CD1c-positive myeloid dendritic cell (primary cell): ENCODE results near the gene RXFP3.
"Not testable (repeated sequence)": the region's sequence is repeated elsewhere in the genome, so short reads cannot be mapped to it uniquely, and the experiment has no call there.

Source experiments
- DNase-seq: peaks from one replicate; pipeline ENCODE4 v3.0.0-alpha.2; 2016; ENCODE audit errors: extremely low spot score

Gene RXFP3, protein sequence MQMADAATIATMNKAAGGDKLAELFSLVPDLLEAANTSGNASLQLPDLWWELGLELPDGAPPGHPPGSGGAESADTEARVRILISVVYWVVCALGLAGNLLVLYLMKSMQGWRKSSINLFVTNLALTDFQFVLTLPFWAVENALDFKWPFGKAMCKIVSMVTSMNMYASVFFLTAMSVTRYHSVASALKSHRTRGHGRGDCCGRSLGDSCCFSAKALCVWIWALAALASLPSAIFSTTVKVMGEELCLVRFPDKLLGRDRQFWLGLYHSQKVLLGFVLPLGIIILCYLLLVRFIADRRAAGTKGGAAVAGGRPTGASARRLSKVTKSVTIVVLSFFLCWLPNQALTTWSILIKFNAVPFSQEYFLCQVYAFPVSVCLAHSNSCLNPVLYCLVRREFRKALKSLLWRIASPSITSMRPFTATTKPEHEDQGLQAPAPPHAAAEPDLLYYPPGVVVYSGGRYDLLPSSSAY

GRCh38 chr5:33936381-33937016 lies at the start of gene RXFP3:
TSS of gene RXFP3 (plus strand) at chr5:33936386. CDS start at chr5:33936741, 355 bp downstream.
- no peak for DNase-seq

- DNase-seq = no peak
These were observed 48.9 kb upstream of the RXFP3 start for GRCh38 chr5:33887268-33887667.

DNA sequence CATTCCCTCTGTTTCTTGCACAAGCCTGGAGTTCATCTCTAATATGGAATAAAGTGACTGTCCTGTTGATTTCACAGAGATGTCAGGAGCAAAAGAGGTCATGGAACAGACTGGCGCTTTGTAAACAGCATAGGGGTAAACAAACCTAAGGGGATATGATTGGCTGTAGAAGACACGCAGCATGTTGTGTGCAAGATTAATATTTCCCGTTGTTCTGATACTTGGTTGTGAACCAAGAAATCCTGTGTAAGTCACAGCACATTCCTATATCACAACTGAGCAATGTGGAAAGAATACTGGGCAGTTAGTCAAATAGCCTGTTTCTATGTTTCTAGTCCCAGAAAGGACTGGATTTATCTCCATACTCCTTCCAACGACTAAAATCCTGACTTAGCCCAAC lies 47.6 kb upstream of the RXFP3 start:
- no peak for DNase-seq

DNA sequence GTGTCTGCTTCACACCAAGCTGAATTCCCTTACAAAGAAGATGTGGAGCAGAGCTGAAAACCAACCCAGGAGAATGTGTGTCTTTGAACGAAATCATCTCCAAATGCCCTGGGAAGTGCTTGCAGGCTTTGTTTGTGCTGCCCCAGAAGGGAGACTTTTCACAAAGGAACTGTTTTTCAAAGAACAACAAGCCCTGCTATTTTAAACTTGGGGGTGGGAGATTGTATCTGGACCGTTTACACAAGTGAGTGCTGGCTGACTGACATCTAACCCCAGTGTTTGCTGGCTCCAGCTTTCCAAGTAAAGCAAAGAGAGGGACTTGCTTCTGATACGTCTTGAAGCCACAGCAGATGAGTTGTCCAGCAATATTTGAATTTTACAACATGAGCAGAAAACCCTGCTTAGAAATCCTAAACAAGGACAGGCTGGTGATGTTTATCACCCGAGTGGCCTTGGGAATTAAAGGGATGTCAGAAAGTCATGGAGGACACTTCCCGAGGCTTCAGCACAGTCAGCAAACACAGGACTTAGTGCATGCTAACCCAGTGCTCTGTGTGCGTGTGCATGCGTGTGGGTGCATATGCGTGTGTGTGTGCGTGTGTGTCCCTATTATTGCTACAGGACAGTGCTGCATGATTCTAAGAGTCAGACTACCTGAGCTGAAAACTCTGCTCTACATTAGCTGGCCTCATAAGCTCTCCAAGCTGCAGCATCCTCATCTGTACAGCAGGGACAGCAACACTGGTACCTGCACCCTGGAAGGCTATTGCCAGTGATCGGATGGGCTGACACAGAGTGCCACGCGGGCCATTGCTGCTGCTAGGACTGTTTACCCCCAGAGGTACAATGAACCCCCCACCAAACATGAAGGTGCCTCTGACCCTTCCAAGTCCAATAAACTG lies 45.8 kb upstream of the RXFP3 start:
- no peak for DNase-seq

DNA sequence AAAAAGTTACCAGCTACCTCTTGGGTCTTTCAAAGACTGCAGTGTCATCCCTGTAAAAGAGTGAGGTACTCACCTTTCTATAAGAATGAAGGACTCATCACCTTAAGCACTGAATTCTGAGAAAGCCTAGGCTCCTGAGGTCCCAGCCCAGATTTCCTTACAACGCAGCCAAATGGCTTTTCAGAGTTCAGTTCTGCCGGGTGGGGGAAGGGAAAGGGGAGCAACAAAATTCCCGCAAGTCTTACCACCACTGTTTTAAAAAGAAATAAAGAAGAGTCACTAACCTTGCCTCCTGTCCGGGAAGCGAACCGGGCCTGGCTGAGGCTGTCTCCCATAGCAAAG lies 44.8 kb upstream of the RXFP3 start:
- DNase-seq = no peak

- no peak for DNase-seq
These were observed 44.2 kb upstream of the RXFP3 start, which contains the start of gene ADAMTS12 for GRCh38 chr5:33891788-33892619. TSS of gene ADAMTS12 (minus strand) at chr5:33891990. CDS start at chr5:33891856, 134 bp downstream.

DNA sequence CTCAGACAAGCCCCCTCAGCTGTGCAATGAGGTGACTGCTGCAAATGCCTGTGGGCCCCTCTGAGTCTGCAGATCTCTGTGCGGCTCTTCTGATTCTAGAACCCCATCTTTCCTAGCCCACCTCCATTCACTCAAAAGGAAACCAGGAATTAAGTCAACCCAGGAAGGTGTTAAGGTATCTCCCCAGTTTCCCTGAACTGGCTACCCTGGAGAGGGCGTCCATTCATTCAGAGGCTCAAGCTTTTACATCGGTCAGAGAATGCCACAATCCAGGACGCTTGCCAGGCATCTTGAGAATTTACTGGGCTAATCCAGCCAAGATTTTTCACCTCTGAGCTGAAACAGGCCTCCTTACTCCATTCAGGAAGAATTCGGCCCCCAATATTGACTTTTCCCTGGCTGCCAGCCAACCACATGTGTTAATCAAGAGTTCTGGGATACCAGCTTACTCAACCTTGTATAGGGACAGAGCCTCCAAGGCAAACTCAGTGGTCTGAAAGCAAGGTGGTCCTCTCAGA lies 43.5 kb upstream of the RXFP3 start:
- no peak for DNase-seq

DNA sequence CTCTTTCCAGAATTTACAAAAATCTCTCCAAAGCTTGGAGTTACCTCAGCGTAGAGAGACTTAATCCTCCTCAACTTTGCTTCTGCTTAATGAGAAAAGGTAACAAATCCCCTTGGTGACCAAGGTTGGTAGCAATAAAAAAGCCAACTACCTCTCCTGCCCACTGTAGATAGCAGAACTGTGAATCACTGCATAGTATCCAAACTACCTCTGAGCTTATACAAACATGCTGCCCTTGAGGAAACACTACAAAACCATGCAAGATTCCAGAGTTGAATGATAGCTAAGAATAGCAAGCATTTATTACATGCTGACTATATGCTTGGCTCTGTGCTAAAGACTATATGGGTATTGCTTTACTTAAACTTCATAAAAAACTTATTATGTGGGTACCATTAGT lies 41.6 kb upstream of the RXFP3 start:
- DNase-seq = no peak

- DNase-seq = no peak
These were observed 35.0 kb upstream of the RXFP3 start for GRCh38 chr5:33901156-33901555.

- no peak for DNase-seq
These were observed 33.1 kb upstream of the RXFP3 start for GRCh38 chr5:33903118-33903517.

DNA sequence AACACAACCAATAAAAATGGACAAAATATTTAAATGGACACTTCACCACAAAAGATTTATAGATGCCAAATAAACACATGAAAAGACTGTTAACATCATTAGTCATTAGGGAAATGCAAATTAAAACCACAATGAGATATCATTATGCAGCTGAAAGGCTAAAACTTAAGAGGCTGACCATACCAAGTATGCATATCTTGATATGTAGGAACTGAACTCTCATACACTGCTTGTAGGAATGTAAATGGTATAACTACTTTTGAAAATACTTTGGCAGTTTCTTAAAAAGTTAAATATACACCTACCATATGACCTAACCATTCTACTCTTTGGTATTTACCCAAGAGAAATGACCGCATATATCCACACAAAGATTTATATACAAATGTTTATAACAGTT lies 30.8 kb upstream of the RXFP3 start:
- no peak for DNase-seq

- not testable (repeated sequence) for DNase-seq
These were observed 29.9 kb upstream of the RXFP3 start for GRCh38 chr5:33906248-33906647.

- not testable (repeated sequence) for DNase-seq
These were observed 21.3 kb upstream of the RXFP3 start for GRCh38 chr5:33914844-33915243.

DNA sequence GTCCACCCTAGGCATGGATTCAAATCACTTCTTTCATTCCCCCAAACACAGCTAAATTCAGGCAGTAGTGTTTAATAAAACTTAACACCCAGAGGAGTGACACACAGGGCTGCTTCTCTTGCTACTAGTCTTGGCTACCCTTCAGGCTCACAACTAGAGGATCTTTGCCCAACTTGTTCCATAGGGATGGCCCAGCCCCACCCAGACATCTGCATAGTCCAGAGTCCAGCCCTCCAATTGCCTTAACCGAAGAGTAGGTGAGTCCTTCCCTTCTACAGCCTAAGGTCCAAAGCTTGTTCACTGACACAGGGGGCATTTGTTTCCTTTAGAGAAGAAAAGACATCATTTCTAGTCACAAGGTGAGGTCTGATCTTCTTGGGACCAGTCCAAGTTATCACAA lies 15.2 kb upstream of the RXFP3 start:
- DNase-seq = no peak

GRCh38 chr5:33925278-33925677 lies 10.9 kb upstream of the RXFP3 start:
- no peak for DNase-seq

DNA sequence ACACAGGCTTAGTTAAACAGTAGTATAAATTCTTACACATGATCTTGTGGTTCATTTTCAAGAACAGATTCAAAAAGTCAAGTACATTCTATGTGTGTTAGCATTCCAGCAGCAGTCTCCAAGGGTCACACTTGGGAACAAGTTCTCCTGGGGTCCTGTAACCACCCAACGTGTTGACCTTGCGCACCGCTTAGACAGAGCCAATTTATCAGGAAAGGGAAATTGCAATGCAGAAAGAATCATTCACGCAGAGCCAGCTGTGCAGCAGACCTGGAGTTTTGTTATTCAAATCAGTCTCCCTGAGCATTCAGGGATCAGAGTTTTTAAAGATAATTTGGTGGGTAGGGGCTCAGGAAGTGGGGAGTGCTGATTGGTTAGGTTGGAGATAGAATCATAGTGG lies 8.5 kb upstream of the RXFP3 start:
- no peak for DNase-seq

- DNase-seq = no peak
These were observed 7.9 kb upstream of the RXFP3 start for GRCh38 chr5:33928283-33928682.

DNA sequence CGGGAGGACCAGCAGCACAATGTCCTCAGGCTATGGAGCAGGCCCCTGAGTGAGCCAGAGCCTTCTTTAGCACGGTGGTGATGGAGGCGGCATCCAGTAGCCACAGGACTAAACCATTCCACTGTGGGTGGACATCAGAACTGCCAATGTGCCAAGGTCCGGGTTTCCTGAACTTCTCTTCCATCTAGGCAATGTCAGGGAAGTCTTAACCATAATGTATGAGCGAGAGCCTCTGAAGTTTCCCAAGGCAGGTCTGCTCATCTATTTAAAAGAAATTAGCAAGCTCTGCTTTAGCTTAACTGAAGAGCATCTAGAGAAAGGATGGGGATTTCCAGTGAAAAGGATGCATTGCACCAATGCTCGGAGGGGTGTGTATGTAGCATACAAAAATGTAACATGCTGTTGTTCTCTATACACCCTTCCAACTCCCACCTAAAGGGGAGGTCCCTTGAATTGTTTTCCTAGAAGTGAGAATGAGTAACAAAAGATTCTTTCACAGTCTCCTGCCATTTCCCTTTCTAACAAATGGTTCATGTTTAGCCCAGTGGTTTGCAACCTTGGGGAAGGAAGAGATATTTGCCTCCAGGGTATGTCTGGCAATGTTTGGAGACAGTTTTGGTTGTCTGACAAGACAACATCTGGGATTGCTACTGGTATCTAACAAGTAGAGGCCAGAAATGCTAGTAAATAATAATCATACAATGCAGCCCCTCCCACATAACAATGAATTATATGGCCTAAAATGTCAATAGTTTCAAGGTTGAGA lies 6.1 kb upstream of the RXFP3 start:
- no peak for DNase-seq

GRCh38 chr5:33931136-33931535 lies 5.0 kb upstream of the RXFP3 start:
- no peak for DNase-seq

GRCh38 chr5:33933723-33934169 lies 2.4 kb upstream of the RXFP3 start:
- DNase-seq = no peak
